Stimulated activated CD4-positive, alpha-beta T cell treated with anti-CD3 and anti-CD28 coated beads, Interleukin-15, amount 100 ng/mL, for 48 hours (primary cell): ENCODE data around the gene CNDP1.

Experiments
- DNase-seq, 2 donors: peaks; one replicate each; pipeline ENCODE4 v3.0.0-alpha.2; 2020; ENCODE audit warnings: low read depth in 2 of 2

CNDP1 gene

DNA sequence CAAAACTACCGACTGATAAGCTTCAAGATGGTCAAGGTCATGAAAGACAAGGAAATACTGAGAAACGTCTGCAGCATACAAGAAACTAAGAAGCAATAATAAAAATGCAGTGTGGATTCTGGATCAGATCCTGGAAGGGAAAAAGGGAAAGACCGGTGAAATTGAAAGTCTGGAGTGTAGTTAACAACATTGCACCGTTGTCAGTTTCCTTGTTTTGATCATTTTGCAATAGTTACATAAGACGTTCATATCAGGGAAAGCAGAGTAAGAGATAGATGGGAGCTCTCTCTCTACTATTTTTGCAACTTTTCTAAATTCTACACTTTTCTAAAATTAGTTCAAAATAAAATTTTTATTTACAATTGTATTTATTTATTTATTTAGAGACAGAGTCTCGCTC, 48.3 kb downstream of the CNDP1 start:
- DNase-seq = no peak

DNA sequence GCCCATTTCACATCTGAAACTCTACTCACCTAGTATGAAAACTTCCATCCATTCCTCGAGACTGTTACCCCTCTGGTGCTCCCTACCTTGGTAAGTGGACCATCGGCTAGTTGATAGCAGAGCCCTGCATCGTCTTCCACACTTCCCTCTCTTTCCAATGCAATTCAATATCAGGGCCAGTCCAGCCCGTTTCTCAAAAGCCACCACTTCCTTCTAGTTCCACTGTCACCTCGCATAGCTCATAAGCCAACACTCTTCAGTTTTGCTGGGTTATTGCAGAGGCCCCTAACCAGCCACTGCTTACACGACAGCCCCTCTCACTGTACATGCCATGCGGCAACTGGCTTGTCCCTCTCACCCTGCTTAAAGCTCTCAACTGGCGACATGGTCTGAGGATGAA, 53.1 kb downstream of the CNDP1 start:
- DNase-seq = no peak

DNA sequence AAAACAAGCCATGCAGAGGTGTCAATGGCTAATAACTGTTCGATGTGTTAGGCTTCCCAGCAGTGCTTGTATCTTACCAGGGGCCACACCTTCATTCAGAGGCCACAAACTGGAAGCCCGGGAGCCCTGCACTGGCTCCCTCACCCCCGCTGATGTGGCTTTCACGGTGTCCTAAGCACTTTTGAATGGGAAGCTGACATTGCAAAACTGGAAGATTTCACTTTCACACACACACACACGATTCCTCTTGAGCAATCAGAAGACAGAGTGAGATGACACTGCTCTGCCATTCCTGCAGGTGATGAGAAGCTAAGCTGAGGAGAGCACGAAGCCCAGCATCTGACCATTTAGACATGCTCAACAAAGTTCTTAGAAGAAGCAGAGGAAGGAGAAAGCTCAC, 54.7 kb downstream of the CNDP1 start:
- DNase-seq = no peak

DNA sequence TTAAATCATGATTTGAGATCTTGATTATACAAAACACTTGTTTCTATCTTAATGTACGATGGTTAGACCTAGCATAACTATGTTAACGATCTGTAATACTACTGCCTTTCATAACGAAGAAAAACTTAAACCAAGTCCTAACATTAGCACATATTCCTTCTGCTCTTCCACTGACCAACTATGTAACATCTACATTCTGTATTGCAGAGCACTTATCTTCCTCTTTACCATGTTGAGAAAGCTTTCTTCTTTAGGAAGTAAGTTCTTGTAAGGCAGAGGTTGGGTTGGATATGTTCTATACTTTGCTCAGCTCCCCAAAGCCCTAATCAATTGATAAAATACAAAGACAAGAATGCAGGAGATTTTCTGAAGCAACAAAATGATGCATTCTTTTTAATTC, 55.5 kb downstream of the CNDP1 start:
- DNase-seq = no peak

DNA sequence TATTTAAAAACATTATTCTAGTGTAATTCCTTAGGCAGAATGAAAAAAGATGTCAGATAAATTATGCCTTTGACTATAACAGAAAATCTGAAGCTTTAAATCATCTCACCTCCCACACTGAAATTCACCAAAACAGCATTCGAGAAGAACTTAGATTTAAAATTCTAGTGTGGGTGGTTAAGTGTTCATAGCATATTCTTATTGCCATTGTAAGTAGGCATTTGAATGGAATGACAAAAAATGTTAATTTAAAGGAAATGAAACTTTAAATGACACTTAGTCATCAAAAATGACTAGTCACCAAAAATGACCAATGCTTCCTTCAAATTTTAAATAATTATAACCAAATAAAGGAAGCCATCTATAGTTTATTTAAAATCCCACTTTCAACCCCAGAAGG, 56.4 kb downstream of the CNDP1 start:
- DNase-seq = no peak

DNA sequence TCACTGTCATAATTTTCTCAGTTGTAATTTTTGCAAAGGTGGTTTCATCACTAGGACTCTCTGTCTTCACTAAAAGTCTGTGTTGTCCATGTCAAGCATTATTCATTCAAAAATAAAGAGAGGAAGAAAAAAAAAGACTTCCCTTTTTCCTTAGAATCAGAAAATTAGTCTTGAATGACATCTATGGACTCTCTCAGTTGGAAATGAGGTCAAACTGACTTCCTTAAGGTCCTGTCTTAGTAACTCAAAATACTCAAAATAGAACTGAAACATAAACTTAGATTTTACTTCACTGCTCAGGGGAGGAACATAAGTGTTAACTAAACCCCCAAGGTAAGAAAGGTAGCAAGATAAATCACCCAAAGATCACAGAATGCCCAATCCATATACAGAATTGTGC, 61.1 kb downstream of the CNDP1 start:
- no peak for DNase-seq

DNA sequence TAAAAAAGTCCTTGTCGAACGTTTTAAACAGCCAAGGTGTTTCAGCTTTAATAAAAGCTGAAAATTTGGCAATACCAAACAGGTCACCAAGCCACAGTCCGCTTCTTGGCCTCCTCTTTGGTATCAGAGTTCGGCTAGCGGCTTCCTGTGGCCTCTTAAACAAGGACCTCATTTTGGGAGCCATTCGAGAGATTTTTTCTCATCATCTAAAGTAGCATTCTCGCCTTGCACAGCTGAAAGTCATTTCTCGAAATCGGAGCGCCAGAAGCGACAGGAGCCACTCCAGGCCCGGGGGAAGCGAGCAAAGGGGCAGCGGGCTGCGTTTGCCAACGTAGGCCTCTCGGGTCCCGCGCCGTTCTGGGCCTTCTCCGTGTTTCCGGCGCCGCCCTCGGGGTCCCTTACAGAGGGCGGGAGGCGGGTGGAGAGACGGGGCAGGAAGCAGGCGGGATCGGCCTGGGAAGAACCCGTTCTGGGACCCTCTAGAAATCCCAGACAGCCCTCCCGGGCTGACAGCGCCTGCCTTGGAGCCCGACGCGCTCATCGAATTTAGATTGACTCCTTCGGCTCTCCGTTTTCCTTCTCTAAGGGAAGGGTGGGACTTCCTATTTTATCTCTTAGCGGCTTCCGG, 62.8 kb downstream of the CNDP1 start:
- DNase-seq = peak; percentile 33 to 55

DNA sequence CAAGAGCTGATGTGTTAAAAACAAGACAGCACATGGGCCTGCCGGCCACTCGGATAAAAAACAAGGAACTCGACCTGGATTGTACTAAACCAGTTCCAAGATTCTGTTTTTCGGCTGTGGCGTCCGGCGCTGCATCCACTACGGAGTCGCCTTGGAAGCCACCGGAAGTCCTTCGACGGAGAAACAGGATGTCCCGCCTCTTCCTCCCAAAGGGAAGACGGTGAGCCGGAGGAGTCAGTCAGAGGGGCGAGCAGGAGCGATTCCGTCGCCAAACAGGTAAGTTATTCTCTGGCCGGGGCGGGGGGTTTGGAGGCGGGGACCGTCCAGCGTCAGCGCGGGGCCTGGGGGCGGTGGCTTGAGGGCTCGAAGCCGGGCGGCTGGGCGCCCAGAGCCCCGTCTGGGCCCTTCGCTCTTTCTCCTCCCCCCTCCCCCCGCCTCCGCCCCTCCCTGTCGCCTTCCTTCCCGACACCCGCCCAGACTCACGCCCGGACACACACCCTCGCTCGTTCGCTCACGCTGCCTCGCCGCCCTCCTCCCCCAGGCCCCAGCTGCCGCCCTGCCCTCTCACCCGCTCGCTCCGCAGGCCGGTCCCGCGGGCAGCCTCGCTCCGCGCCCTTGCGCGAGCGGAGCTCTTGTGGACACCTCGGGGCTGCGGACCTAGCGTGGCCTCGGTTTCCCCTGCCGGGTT, 63.5 kb downstream of the CNDP1 start, which contains the start of gene ZNF407:
Gene ZNF407, plus strand, starts transcription at position 209 of the 688 bp plus-strand sequence. CDS start 33,150 bp downstream, outside the sequence.
- DNase-seq = peak; percentile 77 to 79

DNA sequence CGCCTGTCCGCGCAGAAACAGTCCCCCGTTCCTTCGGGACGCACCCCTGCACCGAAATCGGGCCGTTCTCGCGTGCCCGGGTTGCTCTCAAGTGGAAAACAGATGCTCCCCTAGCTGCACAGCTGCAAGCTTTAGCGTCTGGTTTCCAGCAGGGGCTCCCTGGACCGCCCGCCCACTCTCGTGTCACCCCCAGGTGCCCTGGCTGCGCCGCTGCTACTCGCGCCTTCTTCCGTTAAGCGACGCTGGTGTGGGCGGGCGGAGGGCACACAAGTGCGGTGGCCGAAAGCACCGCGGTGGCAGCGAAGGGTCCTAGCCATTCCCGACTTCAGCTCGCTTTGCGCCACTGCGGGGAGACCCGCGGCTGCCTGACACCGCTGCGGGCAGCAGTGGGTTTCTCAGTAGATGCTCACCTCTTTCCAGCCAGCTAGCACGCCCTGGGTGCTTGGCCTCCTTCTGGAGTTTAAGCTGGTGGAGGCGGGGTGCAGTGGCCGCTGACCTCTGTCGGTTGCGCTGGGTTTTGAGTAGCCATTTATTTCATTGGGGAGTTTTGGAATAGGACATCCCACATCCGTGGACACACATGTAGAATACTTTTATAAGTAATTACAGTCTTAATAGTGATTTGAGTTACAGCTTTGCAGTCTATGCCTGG, 64.2 kb downstream of the CNDP1 start:
- DNase-seq = peak; percentile 58 to 59

DNA sequence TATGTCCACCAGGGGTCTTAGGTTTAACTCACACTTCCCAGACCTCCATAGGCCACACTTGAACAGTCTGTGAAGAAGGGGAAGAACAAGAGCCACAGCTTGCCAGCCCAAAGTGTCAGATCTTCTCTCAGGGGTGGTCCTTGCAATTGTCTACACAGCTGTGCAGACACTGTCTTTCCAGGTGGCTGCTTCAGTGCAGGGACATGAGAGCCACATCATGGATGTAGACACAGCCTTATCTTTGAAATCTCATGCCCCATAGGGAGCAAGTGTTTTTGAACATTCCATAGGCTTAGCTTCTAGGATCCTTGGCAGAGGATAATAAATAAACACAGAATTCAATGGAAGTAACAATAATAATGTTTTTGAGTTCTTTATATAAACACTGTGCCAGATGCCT, 70.1 kb downstream of the CNDP1 start:
- no peak for DNase-seq

DNA sequence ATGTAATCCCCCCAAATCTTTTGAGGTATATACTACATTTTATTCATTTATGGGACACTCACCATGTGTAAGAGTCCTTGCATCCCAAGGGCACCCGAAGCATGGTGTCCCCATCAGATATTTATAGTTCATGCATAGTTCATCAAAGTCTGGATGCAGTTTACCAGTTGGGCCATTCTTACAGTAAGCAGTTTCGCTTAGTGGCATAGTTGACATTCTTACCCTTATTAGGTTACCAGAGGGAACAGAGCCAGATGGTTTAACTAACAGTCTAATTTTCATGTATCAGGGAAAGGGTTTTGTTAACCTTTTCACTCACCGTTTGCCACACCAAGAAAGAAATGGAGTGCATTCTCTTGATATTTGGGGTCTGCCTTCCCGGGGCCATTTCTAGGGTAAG, 70.5 kb downstream of the CNDP1 start:
- no peak for DNase-seq

DNA sequence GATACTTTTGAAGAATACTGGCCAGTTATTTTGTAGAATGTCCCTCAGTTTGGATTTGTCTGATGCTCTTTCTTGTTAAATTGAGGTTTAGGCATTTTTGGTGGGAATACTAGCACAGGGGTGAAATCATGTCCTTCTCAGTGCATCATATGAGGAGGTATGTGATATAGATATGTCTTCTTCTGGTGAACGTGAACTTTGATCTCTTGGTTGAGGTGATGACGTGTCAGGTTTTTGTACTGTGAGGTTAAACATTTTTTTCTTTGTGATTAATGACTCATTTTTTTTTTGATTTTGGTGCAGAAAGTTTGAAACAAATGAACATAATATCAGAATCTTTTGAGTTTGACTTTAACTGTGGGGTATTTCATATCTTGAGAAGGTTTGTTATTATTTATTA, 74.4 kb downstream of the CNDP1 start:
- DNase-seq = no peak

DNA sequence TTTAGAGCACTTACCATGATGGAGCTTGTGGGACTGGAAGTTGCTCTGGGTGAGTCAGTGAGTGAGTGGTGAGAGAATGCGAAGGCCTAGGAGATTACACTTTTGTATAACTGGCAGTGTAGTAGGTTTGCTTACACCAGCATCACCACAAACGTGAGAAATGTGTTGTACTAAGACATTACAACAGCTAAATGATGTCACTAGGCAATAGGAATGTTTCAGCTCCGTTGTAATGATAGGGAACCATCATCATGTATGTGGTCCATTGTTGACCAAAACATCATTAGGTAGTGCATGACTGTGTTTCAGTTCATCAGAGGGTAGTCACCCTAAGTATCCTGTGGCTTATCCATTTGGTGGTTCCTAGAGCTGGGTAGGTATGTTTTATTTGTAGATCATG, 75.2 kb downstream of the CNDP1 start:
- DNase-seq = no peak

DNA sequence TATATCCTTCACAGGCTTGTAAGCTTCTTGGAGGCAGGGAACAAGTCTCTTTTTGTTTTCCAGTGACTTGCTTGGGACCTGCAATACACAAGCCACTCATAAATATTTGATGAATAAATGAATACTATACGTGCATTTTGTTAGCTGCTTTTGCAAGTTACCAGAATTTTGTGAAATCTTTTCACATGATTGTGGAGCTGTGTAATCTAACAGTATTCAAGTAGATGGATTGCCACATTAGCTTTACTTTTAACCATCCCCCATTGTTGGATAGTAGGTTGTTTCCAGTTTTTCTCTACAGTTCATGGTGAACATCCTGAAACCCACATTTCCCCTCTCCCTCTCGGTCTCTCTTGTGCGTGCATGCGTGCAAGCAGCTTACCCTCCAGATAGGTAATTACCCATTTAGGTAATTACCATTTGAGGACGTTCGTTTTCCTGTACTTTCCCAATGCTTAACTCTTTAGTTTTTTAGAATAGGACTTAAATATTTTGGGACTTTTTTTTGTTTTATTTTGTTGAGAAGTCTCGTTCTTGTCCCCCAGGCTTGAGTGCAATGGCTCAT, 75.8 kb downstream of the CNDP1 start:
- no peak for DNase-seq

DNA sequence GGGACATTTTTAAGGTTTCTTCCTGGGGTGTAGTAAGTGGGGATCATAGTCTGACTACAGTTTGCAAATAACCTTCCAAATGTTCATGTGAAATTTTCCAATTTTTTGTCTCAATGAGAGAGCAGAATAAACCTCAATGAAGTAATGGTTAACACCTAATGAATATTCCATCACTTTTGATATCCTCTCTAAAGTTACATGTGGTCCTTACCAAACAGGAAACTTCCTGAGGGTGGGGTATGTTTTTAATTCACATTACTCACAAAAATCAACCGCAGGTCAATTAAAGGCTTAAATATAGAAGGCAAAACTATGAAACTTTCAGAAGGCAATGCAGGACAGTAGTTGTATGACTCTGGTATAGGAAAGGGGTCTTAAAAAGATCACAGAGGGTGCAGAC, 76.6 kb downstream of the CNDP1 start:
- no peak for DNase-seq

DNA sequence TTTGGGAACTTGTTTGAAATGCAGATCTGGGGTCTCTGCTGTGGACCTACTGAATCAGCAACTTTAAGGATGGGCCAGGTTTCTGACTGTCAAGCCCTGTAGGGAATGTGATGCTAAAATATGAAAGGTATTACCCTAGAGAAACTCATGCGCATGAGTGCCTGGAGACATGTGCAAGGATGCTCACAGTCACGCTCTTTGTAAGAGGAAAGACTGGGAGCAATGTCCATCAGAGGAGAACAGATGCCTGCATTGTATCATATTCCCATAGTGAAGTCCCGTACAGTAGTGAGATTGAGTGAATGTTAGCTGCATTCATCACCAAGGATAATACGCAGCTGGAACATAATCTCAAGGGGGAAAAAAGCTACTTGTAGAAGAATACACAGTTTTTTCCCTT, 77.5 kb downstream of the CNDP1 start:
- DNase-seq = no peak

DNA sequence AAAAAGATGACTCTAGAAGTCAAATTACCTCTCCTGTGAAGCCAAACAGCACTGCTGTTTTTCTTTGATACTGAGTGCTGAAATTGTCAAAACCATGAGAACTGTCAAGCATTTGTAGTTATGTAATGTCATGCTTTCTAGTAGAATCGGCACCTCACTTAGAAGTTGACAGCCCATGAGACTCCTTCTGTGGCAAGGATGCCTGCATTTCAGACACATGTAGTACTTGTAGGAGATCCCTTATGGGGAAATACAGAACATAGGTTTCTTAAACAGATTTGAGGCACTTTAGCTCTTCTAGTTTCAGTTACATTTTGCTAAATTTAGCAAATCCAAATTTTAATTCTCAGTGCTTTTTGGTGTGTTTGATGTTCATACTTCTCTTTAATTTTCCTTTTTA, 79.1 kb downstream of the CNDP1 start:
- no peak for DNase-seq

DNA sequence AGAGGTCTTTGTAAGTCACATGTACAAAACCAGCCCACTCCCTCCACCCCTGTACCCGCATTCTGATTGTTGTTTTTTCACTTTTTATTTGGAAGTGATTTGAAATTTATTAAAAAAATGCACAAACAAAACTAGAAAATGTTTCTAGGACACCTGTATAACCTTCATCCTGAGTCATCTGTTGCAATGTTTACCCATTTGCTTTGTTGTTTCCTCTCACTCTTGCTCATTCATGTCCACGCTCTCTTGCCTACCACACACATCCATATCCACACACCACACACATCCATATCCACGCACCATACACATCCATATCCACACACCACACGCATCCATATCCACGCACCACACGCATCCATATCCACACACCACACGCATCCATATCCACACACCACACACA, 82.2 kb downstream of the CNDP1 start:
- no peak for DNase-seq

DNA sequence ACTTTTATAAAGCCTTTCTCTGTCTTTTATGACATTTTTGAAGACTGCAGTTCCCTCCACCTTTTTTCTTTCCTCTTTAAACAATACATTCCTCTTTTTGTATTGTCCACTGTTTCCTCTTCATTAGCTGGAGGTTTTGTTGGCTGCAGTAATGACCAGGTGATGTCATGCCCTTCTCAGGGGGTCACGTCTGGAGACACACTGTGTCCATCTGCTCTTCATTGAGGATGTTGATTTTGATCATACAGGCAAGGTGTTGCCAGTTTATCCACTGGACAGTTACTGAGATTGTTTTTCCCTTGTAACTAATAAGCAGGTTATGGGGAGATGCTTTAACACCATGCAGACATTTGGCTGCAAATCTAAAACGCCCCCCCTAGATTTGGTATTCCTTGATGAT, 83.2 kb downstream of the CNDP1 start:
- no peak for DNase-seq

DNA sequence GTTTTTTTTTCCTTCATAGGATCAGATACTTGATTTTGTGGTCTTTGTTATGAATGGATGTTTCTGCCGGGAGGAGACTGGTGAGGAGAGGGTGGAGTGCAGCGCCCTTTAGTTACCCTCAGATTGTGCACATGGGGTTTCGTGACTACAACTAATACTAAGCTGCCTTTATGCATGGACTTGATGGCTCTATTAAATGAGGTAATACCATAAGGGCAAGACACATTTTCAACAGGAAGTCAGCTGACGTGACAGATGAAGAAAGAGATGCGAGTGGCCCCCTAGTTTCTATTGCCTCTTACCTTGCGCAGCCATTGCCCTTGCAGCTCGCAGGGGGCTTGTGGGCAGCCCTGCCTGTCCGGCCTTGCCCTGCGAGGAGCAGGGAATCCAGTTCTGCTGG, 87.8 kb downstream of the CNDP1 start:
- no peak for DNase-seq

DNA sequence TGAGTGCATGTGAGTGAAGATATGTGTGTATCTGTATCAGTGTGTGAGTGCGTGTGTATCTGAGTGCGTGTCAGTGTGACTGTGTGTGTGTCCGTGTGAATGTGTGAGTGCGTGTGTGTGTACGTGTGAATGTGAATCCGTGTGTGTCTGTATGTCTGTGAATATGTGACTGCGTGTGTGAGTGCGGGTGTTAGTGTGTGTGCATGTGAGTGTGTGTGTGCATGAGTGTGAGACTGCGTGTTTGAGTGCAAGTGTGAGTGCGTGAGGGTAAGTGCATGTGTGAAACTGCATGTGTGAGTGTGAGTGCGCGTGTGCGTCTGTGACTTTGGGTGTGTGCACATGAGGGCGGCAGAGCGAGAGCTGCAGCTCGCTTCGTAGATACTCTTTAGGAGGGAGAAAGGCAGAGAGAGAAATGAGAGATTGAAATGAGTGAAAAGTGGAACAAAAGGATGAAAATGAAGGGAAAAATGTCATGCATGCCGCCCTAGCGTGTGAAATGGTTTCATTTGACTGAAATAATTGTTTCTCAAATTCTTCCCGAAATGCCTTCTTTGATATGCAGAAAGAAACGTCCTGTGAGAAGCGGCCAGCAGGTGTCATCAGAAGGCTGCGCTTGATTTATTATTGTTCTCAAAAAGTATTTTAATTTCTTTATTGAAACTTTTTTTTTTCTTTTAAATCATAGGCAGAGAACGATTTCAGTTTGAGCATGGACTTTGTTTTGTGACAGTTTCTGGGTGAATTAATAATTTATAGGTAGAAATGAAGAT, 88.9 kb downstream of the CNDP1 start:
- no peak for DNase-seq

DNA sequence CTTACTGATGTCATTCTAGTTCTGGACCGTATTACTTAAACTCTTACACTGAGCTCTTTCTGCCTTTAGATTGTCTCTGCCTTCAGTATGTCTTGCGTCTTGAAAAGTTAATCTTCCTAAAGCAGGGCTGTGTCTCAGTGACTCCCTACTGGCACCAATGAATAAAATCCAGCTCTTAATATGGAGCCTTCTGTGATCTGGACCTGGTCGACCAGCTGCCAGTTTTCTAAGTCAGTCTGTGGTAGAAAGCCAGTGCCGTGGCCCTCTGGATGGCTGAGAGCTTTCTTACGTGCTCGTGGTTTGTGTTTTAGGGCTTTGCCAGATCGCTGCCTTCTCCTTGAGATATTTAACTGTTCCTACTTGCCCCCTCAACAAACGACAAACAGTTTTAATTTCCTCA, 90.2 kb downstream of the CNDP1 start:
- DNase-seq = no peak
